Loucy (cell line): ENCODE measurements around the gene PRPH.

Experiments used
- H2AFZ ChIP-seq: fragments of 200-600 bp; sonication (generic); 2 replicates; pipeline ENCODE4 v1.6.0; 2016; ENCODE audit warnings: antibody characterized with exemption, mild to moderate bottlenecking, low read length, moderate library complexity
- H3F3A ChIP-seq: fragments of 200-600 bp; 2 replicates; pipeline ENCODE4 v1.6.0; 2016; ENCODE audit warnings: antibody characterized with exemption, low read depth, mild to moderate bottlenecking
- H3K27me3 ChIP-seq: fragments of 200-600 bp; sonication (generic); 2 replicates; pipeline ENCODE4 v1.6.1; 2014; ENCODE audit warnings: low read length, mild to moderate bottlenecking; ENCODE audit not compliant: insufficient read depth, poor library complexity, severe bottlenecking
- H3K36me3 ChIP-seq: fragments of 200-600 bp; sonication (generic); 2 replicates; pipeline ENCODE4 v1.6.1; 2016; ENCODE audit warnings: low read length; ENCODE audit not compliant: insufficient read depth
- H3K4me1 ChIP-seq: fragments of 200-600 bp; sonication (generic); 2 replicates; pipeline ENCODE4 v1.5.1; 2014; ENCODE audit warnings: low read length, mild to moderate bottlenecking; ENCODE audit not compliant: insufficient read depth, poor library complexity, severe bottlenecking
- H3K4me2 ChIP-seq: fragments of 200-600 bp; sonication (generic); 2 replicates; pipeline ENCODE4 v1.6.0; 2014; ENCODE audit warnings: antibody characterized with exemption, low read length, low read depth, mild to moderate bottlenecking; ENCODE audit not compliant: poor library complexity, severe bottlenecking
- H3K4me3 ChIP-seq: fragments of 200-600 bp; sonication (generic); 2 replicates; pipeline ENCODE4 v1.5.1; 2014; ENCODE audit warnings: low read length, mild to moderate bottlenecking, mixed read lengths; ENCODE audit not compliant: poor library complexity, severe bottlenecking
- H3K79me2 ChIP-seq: fragments of 200-600 bp; sonication (generic); 2 replicates; pipeline ENCODE4 v1.6.1; 2014; ENCODE audit warnings: low read length; ENCODE audit not compliant: insufficient read depth
- H3K9ac ChIP-seq: fragments of 200-600 bp; sonication (generic); 2 replicates; pipeline ENCODE4 v1.6.0; 2014; ENCODE audit warnings: mild to moderate bottlenecking, low read depth, low read length, moderate library complexity; ENCODE audit not compliant: poor library complexity, severe bottlenecking
- H3K9me2 ChIP-seq: fragments of 200-600 bp; sonication (generic); replicated peaks from 2 replicates; pipeline ENCODE4 v1.6.1; 2016; ENCODE audit warnings: low read depth, low read length, mixed read lengths
- H3K9me3 ChIP-seq: fragments of 200-600 bp; sonication (generic); 2 replicates; pipeline ENCODE4 v1.6.1; 2014; ENCODE audit warnings: mild to moderate bottlenecking, antibody characterized with exemption, low read length, low read depth; ENCODE audit not compliant: insufficient read depth
- H4K20me1 ChIP-seq: fragments of 200-600 bp; sonication (generic); 2 replicates; pipeline ENCODE4 v1.6.0; 2014; ENCODE audit warnings: antibody characterized with exemption, low read length, mild to moderate bottlenecking; ENCODE audit not compliant: insufficient read depth, poor library complexity, severe bottlenecking
- CTCF ChIP-seq: fragments of 200-600 bp; sonication (generic); conservative IDR thresholded peaks from 2 replicates; pipeline ENCODE4 v1.5.1; 2014; ENCODE audit warnings: mild to moderate bottlenecking, antibody characterized with exemption, low read length
- EZH2phosphoT487 ChIP-seq: fragments of 200-600 bp; IDR thresholded peaks from 2 replicates; pipeline ENCODE4 v1.6.1; 2018; ENCODE audit warnings: antibody characterized with exemption, mild to moderate bottlenecking, moderate library complexity, borderline replicate concordance

Gene PRPH

GRCh38 chr12:49344486-49345050 lies 49.6 kb downstream of the PRPH start:
- Histone ChIP-seq H4K20me1 (no peaks in the 10 kb centered on the region), H3K4me2 (no peak overlapping the region), H3K9ac (no peak overlapping the region), H3K9me3 (no peaks in the 10 kb centered on the region), H3K36me3 (no peaks in the 10 kb centered on the region), H3K9me2 (no peaks in the 10 kb centered on the region), H2AFZ (no peak overlapping the region), H3K4me1 (peaks cover 5% of the 10 kb centered on the region), H3F3A (no peaks in the 10 kb centered on the region), H3K27me3 (no peaks in the 10 kb centered on the region), H3K4me3 (no peak overlapping the region), H3K79me2 (no peaks in the 10 kb centered on the region)
- TF ChIP-seq EZH2phosphoT487 (no peak), CTCF (no peak)

GRCh38 chr12:49345051-49345824 lies 50.3 kb downstream of the PRPH start:
- Histone ChIP-seq H2AFZ (no peak overlapping the region), H3K27me3 (no peaks in the 10 kb centered on the region), H3K9me2 (no peaks in the 10 kb centered on the region), H3K4me3 (no peak overlapping the region), H3K36me3 (no peaks in the 10 kb centered on the region), H3K9me3 (no peaks in the 10 kb centered on the region), H3K9ac (no peak overlapping the region), H4K20me1 (no peaks in the 10 kb centered on the region), H3F3A (no peaks in the 10 kb centered on the region), H3K4me1 (peaks cover 5% of the 10 kb centered on the region), H3K4me2 (no peak overlapping the region), H3K79me2 (no peaks in the 10 kb centered on the region)
- TF ChIP-seq CTCF (no peak), EZH2phosphoT487 (no peak)

- H3K4me1 ChIP-seq = peaks cover 5% of the 10 kb centered on the region
- no peak overlapping the region for H3K9ac ChIP-seq
- no peaks in the 10 kb centered on the region for H3K27me3 ChIP-seq
- H3K36me3 ChIP-seq = no peaks in the 10 kb centered on the region
- H3K9me3 ChIP-seq = no peaks in the 10 kb centered on the region
- H3K79me2 ChIP-seq = no peaks in the 10 kb centered on the region
- H3K4me2 ChIP-seq = no peak overlapping the region
- H3K4me3 ChIP-seq = no peak overlapping the region
- H2AFZ ChIP-seq = no peak overlapping the region
- H3K9me2 ChIP-seq = no peaks in the 10 kb centered on the region
- H3F3A ChIP-seq = no peaks in the 10 kb centered on the region
- no peak for TF ChIP-seq CTCF
- no peak for TF ChIP-seq EZH2phosphoT487
- no peaks in the 10 kb centered on the region for H4K20me1 ChIP-seq
Measured at GRCh38 chr12:49345825-49346658, 51.1 kb downstream of the PRPH start.
